A549 (cell line): ENCODE results near the gene GBE1. TPM values are rescaled to one million over a fixed set of nuclear protein-coding genes. Genes with fewer than 3 reads are reported as not detected.

Source experiments
- polyA plus RNA-seq, 4 experiments: library from polyadenylated mRNA; depleted of rRNA in 3 of 4; stranded (reverse); fragments of >200 nt; fragmentation: RNase III in 1 of 4; extraction: RNeasy Plus Mini Kit Qiagen cat#74134 plus additional on column Dnase treatment in 1 of 4; gene quantifications; 2 replicates in 3 of 4; 3 replicates in 1 of 4; pipeline ENCODE4 v1.2.3, GENCODE V29; 2011 to 2017
- small RNA-seq, 6 experiments: library from RNA; depleted of rRNA; stranded (forward); fragments of <200 nt; gene quantifications; one replicate each; pipeline ENCODE3, GENCODE V24; 2012

Gene GBE1
- polyA plus RNA-seq, 2 of the 4 experiments (the other 2 are of a cell fraction): 39.5 to 55.0 TPM

Small RNA genes within 50 kb of the gene (small RNA-seq; reads per million reads assigned to genes)
- gene AC017015.1: 0 reads per million in 6 experiments
- gene RNU2-28P: 0 to 6.3 (median 1.4) reads per million in 6 experiments
